HL-60 (cell line): Measurements from ENCODE around the gene CLIC3.

ENCODE experiments used
- CTCF ChIP-seq: IDR thresholded peaks from one replicate; pipeline ENCODE4 v1.5.1; 2011; ENCODE audit warnings: low read length, control low read depth, inconsistent platforms; ENCODE audit not compliant: insufficient read depth
- GABPA ChIP-seq: IDR thresholded peaks from 2 replicates; pipeline ENCODE4 v1.6.1; 2012; ENCODE audit warnings: low read depth
- POLR2AphosphoS5 ChIP-seq: IDR thresholded peaks from 2 replicates; pipeline ENCODE4 v1.6.1; 2012; ENCODE audit warnings: low read depth
- SPI1 ChIP-seq: IDR thresholded peaks from 2 replicates; pipeline ENCODE4 v1.6.1; 2012; ENCODE audit warnings: low read depth, mild to moderate bottlenecking, borderline replicate concordance

DNA sequence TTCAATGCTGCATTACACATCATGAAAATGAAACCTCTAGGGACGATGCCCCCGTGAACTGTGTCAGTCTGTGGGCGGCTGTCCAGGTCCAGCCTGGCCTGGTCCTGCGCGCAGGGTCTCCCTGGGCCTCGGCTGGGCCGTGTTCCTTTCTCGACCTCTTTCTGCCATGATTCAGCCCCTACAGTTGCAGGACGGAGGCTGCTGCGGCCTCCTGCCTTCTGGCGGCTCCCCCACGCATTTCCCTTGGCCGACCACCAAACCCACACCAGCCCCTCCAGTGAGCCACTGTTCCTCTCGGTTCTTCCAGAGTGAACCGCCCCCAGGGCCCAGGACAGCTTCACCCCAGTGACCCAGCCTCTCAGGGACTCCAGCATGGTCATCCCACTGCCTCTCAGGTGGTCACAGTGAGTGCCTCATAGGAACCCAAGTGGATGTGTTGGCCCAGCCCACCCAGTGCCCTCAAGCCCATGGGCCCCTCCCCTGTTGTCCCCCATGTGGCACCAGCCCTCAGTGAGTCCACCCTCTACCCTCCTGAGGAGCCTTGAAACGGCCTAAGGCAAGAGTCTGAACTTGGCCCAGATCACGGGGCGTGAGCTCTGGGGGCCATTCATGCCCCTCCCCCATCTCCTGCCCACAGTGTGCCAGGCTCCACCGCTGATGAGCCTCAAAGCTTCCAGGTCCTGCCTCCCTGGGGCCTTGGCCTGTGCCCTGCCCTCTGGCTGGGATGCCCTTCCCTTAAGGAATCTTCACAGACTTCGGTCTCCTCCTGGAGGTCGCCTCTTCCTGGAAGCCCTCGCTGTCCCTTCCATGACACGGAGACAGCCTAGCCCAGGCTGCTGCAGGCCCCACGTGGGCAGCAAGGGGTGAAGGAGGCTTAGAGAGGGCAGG is 10.0 kb upstream of the CLIC3 start:
- TF ChIP-seq CTCF (no peak), GABPA (no peak), POLR2AphosphoS5 (no peak), SPI1 (no peak)
